Hepatocyte (in vitro differentiated cells): ENCODE measurements around the gene TLCD2.

ENCODE experiments used
- EZH2 ChIP-seq: fragments of 200-600 bp; sonication (generic); IDR thresholded peaks from 2 replicates; pipeline ENCODE4 v1.6.1; 2016; ENCODE audit warnings: antibody characterized with exemption, mild to moderate bottlenecking, borderline replicate concordance
- TF ChIP-seq, protein P1 (sequence below): fragments of 200-600 bp; sonication (generic); IDR thresholded peaks from 2 replicates; pipeline ENCODE4 v1.5.1; 2016; ENCODE audit warnings: antibody characterized with exemption, mild to moderate bottlenecking; ENCODE audit not compliant: poor library complexity

DNA sequence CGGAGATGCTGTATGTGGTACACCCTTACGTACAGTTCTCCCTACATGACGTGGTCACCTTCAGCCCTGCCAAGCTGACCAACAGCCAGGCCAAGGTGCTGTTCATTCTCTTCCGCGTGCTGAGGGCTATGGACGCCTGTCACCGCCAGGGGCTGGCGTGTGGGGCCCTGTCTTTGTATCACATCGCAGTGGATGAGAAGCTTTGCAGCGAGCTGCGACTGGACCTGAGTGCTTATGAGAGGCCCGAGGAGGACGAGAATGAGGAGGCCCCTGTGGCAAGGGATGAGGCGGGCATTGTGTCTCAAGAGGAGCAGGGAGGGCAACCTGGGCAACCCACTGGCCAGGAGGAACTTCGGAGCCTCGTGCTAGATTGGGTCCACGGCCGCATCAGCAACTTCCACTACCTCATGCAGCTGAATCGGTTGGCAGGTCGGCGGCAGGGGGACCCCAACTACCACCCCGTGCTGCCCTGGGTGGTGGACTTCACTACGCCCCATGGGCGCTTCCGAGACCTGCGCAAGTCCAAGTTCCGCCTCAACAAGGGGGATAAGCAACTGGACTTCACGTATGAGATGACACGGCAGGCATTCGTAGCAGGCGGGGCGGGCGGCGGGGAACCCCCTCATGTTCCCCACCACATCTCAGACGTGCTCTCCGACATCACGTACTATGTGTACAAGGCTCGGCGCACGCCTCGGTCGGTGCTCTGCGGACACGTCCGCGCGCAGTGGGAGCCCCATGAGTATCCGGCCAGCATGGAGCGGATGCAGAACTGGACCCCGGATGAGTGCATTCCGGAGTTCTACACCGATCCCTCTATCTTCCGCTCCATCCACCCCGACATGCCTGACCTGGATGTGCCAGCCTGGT is 15.7 kb upstream of the TLCD2 start:
- TF ChIP-seq, protein P1, sequence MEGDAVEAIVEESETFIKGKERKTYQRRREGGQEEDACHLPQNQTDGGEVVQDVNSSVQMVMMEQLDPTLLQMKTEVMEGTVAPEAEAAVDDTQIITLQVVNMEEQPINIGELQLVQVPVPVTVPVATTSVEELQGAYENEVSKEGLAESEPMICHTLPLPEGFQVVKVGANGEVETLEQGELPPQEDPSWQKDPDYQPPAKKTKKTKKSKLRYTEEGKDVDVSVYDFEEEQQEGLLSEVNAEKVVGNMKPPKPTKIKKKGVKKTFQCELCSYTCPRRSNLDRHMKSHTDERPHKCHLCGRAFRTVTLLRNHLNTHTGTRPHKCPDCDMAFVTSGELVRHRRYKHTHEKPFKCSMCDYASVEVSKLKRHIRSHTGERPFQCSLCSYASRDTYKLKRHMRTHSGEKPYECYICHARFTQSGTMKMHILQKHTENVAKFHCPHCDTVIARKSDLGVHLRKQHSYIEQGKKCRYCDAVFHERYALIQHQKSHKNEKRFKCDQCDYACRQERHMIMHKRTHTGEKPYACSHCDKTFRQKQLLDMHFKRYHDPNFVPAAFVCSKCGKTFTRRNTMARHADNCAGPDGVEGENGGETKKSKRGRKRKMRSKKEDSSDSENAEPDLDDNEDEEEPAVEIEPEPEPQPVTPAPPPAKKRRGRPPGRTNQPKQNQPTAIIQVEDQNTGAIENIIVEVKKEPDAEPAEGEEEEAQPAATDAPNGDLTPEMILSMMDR = no peak
- no peak for TF ChIP-seq EZH2
